SK-N-MC (cell line): ENCODE data around the gene HOXB7.

Experiments
- EZH2 ChIP-seq: fragments of 200-600 bp; sonication (generic); IDR thresholded peaks from one replicate; pipeline ENCODE4 v1.6.1; 2017; ENCODE audit warnings: antibody characterized with exemption
- POLR2AphosphoS5 ChIP-seq: IDR thresholded peaks from 2 replicates; pipeline ENCODE4 v1.6.1; 2012; ENCODE audit warnings: mild to moderate bottlenecking, low read depth, low read length, borderline replicate concordance

GRCh38 chr17:48577330-48577945 lies 33.4 kb downstream of the HOXB7 start:
- TF ChIP-seq EZH2 (no peak), POLR2AphosphoS5 (no peak)
